GM10847 (cell line): ENCODE results near the gene CAPN11.

Experiments
- POLR2A ChIP-seq: IDR thresholded peaks from 2 replicates; pipeline ENCODE4 v1.6.1; 2011; ENCODE audit not compliant: insufficient read length; ENCODE audit errors: extremely low read depth

CAPN11 gene

GRCh38 chr6:44145839-44146238, 12.8 kb upstream of the CAPN11 start:
- TF ChIP-seq POLR2A = no peak

DNA sequence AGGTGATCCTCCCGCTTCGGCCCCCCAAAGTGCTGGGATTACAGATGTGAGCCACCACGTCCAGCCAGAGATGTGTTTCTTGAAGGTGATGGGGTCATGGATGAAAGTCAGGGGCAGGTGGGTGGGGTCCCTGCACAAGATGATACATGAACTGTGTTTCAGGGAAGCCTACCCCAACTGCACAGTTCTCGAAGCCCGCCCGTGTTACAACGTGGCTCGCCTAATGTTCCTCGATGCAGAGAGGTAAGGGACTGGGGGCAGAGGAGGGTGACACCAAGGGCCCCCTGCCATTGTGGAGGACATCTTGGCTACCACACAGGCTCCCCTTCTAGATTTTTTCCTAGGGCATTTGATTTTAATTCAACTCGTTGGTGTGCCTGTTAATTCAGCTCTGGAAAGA, 11.9 kb upstream of the CAPN11 start:
- TF ChIP-seq POLR2A = no peak

DNA sequence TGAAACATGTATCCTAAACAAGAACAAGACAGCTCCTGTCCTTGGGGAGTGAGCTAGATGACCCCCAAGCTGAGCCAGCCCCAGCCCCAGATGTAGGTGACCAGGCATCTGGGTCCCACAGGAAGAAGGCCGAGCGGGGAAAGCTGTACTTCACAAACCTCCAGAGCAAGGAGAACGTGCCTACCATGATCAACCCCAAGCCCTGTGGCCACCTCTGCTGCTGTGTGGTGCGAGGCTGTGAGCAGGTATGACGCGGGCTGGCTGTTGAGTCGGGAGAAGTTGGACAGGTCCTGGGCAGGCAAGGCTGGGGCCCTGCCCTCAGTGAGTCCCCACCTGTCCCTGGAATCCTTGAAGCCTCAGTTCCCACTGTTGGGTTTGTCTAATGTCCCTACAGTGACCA, 11.4 kb upstream of the CAPN11 start:
- TF ChIP-seq POLR2A = no peak

- no peak for TF ChIP-seq POLR2A
These were observed 10.3 kb upstream of the CAPN11 start for GRCh38 chr6:44148306-44148705.

DNA sequence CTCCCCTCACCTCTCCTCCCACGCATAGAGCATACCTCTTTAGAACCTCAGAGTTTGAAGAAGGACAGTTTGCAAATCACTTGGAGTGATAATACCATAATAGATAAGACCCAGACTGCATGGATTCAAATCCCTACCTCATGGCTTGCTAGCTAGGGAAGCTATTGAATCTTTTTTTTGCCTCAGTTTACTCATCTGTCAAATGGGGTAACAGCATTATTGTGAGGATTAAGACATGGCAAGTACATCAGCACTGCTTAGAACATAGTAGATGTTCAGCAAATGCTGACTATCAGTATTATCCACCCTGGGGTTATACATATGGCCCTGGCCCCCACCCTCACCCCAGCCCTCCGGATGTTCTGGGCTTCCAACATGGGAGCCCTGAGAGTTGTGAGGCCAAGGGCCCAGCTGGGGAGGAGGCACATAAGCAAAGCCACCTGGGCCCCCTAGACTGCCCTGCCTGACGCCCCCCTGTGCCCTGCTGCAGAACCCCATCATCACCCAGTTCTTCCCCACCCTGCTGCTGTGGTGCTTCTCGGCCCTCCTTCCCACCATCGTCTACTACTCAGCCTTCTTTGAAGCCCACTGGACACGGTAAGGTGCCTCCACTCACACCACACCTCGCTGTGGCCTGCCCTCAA, 9.1 kb upstream of the CAPN11 start:
- no peak for TF ChIP-seq POLR2A

DNA sequence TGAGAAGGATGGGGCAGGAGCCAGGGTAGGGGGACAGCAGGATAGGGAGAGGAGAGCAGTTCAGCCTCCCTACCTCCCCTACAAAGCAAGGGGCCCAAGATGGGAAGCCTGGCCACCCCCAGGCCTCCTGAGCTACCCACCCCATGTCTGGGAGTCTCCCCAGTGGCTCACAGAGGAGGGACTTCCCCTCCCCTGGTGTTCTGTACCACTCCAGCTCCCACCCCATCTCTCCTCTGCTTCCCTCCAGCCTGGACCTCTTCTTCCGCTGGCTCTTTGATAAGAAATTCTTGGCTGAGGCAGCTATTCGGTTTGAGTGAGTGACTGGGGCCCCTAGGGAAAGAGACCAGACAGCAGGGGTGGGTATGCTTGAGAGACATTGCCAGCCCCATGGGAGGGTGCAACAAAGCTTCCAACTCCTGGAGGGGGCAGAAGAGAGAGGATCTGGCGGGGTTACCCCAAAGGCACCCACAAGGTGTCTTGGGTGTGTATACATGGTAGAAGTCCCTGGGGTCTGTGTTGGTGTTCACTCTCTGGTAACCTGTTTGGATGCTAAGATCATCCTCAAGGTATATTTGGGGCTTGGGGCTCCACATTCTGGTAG, 8.2 kb upstream of the CAPN11 start:
- TF ChIP-seq POLR2A = no peak

GRCh38 chr6:44151348-44152108, 7.1 kb upstream of the CAPN11 start:
- no peak for TF ChIP-seq POLR2A

DNA sequence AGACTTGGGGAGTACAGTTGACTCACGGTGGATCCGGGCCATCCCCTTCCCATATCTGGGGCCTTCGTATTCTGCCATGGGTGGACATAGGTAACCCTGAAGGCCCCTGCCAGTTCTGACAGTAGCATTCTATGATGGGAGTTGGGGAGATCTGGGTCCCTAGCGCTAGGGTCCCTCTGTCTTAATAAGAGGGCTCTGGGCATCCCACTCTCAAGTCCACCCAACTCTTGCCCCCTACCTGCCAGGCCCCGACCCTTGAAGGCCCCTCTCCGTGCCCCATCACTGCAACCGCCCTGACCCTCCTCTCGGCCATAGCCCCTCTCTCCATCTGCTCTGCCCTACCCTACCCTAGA, 6.5 kb upstream of the CAPN11 start:
- no peak for TF ChIP-seq POLR2A

GRCh38 chr6:44152533-44152932, 6.1 kb upstream of the CAPN11 start:
- no peak for TF ChIP-seq POLR2A

DNA sequence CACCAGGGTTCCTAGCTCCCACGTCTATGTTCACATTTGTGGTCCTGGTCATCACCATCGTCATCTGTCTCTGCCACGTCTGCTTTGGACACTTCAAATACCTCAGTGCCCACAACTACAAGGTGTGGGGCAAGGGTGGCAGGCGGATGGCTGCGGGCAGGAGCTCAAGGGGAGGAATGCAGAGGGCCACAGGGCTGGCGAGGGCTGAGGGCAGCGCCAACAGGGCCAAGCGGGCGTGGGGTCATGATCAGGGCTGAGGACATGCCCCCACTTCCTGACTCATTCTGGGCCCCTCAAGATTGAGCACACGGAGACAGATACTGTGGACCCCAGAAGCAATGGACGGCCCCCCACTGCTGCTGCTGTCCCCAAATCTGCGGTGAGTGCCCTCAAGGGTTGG, 4.6 kb upstream of the CAPN11 start:
- no peak for TF ChIP-seq POLR2A

- TF ChIP-seq POLR2A = no peak
These were observed 2.0 kb upstream of the CAPN11 start for GRCh38 chr6:44156494-44157151.

DNA sequence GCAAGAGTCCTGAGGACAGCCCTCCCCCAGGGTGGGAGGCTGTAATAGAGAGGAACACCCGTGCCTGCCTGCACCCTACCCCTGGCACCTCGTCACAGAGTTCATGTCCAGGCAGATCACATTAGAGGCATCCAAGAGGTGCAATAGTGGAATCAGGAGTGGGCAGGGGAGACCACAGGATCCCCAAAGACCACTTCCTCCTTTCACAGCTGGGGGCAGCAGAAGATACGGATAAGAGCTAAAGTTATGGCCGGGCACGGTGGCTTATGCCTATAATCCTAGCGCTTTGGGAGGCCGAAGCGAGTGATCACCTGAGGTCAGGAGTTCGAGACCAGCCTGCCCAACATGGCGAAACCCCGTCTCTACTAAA, 1.5 kb upstream of the CAPN11 start:
- TF ChIP-seq POLR2A = no peak

GRCh38 chr6:44161997-44162338, 3.3 kb downstream of the CAPN11 start:
- no peak for TF ChIP-seq POLR2A

- TF ChIP-seq POLR2A = no peak
These were observed 4.4 kb downstream of the CAPN11 start for GRCh38 chr6:44162876-44163625.

- TF ChIP-seq POLR2A = no peak
These were observed 7.5 kb downstream of the CAPN11 start for GRCh38 chr6:44166116-44166515.
